B cell (primary cell): ENCODE data around the gene TCF12.

Source experiments
- CTCF ChIP-seq: fragments of 200-600 bp; IDR thresholded peaks from one replicate; pipeline ENCODE4 v1.8.0; 2022; ENCODE audit warnings: antibody characterized with exemption, mild to moderate bottlenecking
- EZH2 ChIP-seq: IDR thresholded peaks from 2 replicates; pipeline ENCODE4 v1.6.1; 2012; ENCODE audit warnings: borderline replicate concordance, low read depth, mild to moderate bottlenecking, moderate library complexity, low read length; ENCODE audit not compliant: insufficient read depth, poor library complexity, severe bottlenecking

DNA sequence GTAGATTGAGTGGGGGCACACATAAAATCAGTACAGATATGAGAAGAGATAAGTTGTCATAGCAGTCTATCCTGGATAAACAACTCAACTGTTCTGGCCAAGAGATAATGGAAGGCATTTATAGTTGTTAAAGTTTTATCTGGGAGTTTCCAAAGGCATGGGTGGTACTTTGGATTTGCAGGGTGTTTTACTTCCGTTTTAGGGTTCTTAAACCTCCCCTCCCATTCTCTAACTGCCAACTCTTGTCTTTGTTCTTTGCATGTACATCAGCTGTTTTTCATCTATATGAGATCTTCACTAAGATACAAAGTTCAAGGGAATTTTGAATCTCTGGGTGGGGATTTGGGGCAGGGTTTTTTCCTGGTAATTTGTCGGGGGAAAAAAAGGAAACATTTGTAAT is 283.1 kb downstream of the TCF12 start:
- TF ChIP-seq EZH2 (no peak), CTCF (no peak)
